Mesothelial cell of epicardium (in vitro differentiated cells): Measurements from ENCODE around the gene IFI35. TPM values are rescaled to one million over a fixed set of nuclear protein-coding genes. Genes with fewer than 3 reads are reported as not detected.

ENCODE experiments used
- DNase-seq, 2 experiments: peaks; one replicate each; pipeline ENCODE4 v3.0.0; 2021; ENCODE audit warnings: low spot score in 2 of 2; ENCODE audit not compliant: unreplicated experiment in 2 of 2
- H3K27ac Mint-ChIP-seq: 2 replicates; pipeline ENCODE4 v1.8.0; 2021; ENCODE audit warnings: mixed read lengths
- H3K27me3 Mint-ChIP-seq: 2 replicates; pipeline ENCODE4 v1.8.0; 2021; ENCODE audit warnings: low read depth, mixed read lengths
- H3K36me3 Mint-ChIP-seq: 2 replicates; pipeline ENCODE4 v1.8.0; 2021; ENCODE audit warnings: mixed read lengths
- H3K4me1 Mint-ChIP-seq: 2 replicates; pipeline ENCODE4 v1.8.0; 2021; ENCODE audit warnings: mixed read lengths
- H3K4me3 Mint-ChIP-seq: 2 replicates; pipeline ENCODE4 v1.8.0; 2021; ENCODE audit warnings: mild to moderate bottlenecking, moderate library complexity, mixed read lengths
- H3K9me3 Mint-ChIP-seq: 2 replicates; pipeline ENCODE4 v1.8.0; 2021; ENCODE audit warnings: mixed read lengths
- total RNA-seq: library from RNA; stranded (reverse); gene quantifications from 3 replicates; pipeline ENCODE4 v1.2.1, GENCODE V29; 2021
- TF ChIP-seq, protein P1 (sequence below): fragments of 200-600 bp; sonication (generic); IDR thresholded peaks from one replicate; pipeline ENCODE4 v1.5.0; 2021; ENCODE audit warnings: antibody characterized with exemption; ENCODE audit not compliant: unreplicated experiment

The IFI35 gene
- total RNA-seq, 1 donor from 2014 or later: 5.6 TPM

DNA sequence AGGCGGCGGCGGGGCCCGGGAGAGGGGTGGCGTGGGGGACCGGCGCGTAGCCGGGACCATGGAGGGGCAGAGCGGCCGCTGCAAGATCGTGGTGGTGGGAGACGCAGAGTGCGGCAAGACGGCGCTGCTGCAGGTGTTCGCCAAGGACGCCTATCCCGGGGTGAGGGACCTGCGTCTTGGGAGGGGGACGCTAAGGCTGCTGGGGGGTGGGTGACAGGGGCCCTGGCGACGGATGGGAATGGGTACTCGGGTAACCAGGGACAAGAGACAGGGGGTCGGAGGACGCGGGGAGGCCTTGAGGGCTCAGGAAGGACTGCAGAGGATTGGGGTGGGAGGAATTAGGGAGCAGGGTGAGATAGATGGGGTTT, 18.7 kb downstream of the IFI35 start:
- TF ChIP-seq, protein P1, sequence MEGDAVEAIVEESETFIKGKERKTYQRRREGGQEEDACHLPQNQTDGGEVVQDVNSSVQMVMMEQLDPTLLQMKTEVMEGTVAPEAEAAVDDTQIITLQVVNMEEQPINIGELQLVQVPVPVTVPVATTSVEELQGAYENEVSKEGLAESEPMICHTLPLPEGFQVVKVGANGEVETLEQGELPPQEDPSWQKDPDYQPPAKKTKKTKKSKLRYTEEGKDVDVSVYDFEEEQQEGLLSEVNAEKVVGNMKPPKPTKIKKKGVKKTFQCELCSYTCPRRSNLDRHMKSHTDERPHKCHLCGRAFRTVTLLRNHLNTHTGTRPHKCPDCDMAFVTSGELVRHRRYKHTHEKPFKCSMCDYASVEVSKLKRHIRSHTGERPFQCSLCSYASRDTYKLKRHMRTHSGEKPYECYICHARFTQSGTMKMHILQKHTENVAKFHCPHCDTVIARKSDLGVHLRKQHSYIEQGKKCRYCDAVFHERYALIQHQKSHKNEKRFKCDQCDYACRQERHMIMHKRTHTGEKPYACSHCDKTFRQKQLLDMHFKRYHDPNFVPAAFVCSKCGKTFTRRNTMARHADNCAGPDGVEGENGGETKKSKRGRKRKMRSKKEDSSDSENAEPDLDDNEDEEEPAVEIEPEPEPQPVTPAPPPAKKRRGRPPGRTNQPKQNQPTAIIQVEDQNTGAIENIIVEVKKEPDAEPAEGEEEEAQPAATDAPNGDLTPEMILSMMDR: no peak
- Mint-ChIP-seq H3K9me3 (no peaks in the 10 kb centered on the region), H3K27me3 (no peaks in the 10 kb centered on the region), H3K4me3 (peak overlapping the region; percentile 77), H3K36me3 (no peaks in the 10 kb centered on the region), H3K27ac (peak overlapping the region; percentile 72), H3K4me1 (peaks cover 18% of the 10 kb centered on the region)
- no peak for DNase-seq

DNA sequence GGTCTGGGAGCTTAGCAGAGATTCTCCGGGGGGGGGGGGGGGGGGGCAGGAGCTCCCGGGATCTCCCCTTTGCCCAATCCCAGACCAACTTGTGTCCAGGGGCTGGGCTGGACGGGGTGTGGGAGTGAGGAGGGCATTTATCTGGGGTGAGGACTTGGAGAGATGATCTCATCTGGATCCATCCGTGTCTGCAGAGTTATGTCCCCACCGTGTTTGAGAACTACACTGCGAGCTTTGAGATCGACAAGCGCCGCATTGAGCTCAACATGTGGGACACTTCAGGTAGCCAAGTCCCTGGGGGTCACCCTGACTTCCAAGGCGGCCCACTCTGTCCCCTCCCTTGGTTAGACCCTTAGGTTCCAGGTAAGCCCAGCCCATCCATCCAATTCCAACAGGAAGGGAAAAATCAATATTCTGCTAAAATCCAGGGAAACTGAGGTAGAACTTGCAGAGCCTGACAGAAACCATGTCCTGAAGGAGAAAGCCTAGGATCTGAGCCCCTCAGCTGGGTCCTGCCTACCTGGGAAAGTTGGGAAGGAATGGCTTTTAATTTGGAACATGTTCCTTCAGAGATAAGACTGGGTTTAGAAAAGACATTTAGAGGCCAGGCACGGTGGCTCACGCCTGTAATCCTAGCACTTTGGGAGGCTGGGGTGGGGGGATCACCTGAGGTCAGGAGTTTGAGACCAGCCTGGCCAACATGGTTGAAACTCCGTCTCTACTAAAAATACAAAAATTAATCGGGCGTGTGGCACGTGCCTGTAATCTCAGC, 19.4 kb downstream of the IFI35 start:
- Mint-ChIP-seq H3K27me3 (no peaks in the 10 kb centered on the region), H3K4me1 (peaks cover 13% of the 10 kb centered on the region), H3K27ac (peak overlapping the region; percentile 67), H3K36me3 (no peaks in the 10 kb centered on the region), H3K4me3 (peak overlapping the region; percentile 77), H3K9me3 (no peaks in the 10 kb centered on the region)
- DNase-seq: no peak
- TF ChIP-seq, protein P1: no peak

DNA sequence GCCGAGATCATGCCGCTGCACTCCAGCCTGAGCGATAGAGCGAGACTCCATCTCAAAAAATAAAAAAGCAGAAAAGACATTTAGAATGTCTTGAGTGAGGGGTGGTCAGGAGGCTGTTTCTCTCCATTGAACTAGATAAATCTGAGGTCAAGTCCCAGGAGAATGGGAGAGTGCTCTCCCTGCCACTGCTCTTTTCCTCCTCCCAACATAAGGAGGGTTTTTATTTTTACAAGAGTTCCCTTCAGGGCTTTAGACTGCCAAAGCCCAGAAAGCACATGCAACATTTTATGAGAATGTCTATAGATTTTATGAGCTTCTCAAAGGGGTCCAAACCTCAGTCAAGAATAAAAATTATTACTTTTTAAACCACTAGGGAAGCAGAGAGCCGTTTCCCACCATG, 20.0 kb downstream of the IFI35 start:
- no peak for DNase-seq
- H3K4me3 Mint-ChIP-seq: peak overlapping the region; percentile 54
- peaks cover 9% of the 10 kb centered on the region for H3K4me1 Mint-ChIP-seq
- H3K9me3 Mint-ChIP-seq: no peaks in the 10 kb centered on the region
- peak overlapping the region; percentile 67 for H3K27ac Mint-ChIP-seq
- no peaks in the 10 kb centered on the region for H3K36me3 Mint-ChIP-seq
- H3K27me3 Mint-ChIP-seq: no peaks in the 10 kb centered on the region
- TF ChIP-seq, protein P1: no peak

DNA sequence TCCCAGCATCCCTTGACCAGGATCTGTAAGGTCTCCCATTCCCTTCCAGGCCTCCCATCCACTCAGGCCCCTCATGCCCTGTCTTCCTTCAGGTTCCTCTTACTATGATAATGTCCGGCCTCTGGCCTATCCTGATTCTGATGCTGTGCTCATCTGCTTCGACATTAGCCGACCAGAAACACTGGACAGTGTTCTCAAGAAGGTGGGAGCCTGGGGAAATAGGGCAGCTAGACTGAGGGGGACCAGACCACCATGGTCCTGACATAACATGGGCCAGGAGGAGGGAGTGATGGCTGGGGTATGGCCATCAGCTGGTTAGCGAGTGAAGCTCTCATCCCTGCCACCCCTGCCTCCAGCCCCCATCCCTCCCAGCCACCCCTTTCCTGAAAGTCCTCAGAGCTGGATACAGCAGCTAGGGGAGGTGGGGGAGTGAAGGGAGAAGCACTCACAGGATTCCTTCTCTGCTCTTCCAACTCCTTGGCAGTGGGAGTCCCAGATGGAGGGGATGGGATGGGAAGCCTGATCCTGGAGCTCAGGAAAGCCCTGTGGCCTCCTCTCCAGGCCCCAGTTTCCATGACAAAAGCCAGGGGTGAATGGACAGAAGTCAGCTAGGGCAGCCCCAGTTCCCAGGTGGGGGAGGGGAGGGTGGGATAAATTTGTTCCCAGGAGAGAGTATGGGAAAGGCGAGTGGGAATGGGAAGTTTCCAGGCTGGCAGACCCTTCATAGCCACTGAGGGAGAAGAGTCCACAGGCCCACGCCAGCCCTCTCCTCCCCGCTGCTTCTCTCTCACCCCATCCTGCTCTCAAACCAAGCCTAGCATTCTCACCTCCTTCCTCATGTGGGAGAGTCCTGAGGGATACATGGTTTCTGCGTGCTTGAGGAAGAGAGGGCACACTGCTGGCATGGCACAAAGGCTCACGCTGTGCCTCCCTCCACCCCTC, 20.8 kb downstream of the IFI35 start:
- Mint-ChIP-seq H3K9me3 (no peaks in the 10 kb centered on the region), H3K36me3 (no peaks in the 10 kb centered on the region), H3K27ac (no peak overlapping the region), H3K27me3 (no peaks in the 10 kb centered on the region), H3K4me1 (peaks cover 9% of the 10 kb centered on the region), H3K4me3 (no peak overlapping the region)
- no peak for DNase-seq
- TF ChIP-seq, protein P1: no peak

DNA sequence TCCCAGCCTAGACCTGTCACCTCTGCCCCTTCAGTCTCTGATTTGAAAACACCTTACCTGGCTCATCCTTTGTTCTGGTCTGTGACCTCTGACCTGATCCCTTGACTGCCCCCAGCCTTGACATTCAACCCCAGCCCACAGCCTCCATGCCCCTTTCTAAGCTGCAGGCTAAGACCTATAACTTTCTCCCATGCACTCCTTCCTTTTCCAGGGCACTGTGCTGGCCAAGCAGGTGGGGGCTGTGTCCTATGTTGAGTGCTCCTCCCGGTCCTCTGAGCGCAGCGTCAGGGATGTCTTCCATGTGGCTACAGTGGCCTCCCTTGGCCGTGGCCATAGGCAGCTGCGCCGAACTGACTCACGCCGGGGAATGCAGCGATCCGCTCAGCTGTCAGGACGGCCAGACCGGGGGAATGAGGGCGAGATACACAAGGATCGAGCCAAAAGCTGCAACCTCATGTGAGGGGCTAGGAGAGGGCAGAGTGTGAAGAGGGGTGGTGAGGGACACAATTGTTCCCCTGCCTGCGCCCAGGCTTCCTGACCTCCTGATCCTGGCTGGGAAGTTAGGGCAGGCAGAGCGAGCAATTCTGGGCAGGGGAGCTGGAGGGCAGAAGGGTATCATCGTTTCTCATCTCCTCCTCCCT, 21.8 kb downstream of the IFI35 start:
- Mint-ChIP-seq H3K9me3 (no peaks in the 10 kb centered on the region), H3K27ac (no peak overlapping the region), H3K4me1 (peaks cover 9% of the 10 kb centered on the region), H3K27me3 (no peaks in the 10 kb centered on the region), H3K36me3 (no peaks in the 10 kb centered on the region), H3K4me3 (no peak overlapping the region)
- DNase-seq: no peak
- TF ChIP-seq, protein P1: no peak
